K562 (cell line): Measurements from ENCODE around the gene CCDC116. TPM values are rescaled to one million over a fixed set of nuclear protein-coding genes. Genes with fewer than 3 reads are reported as not detected.
A peak's percentile ranks its signal among the peaks of the same experiment; 100 is the strongest.

Experiments used
- FOXJ2 ChIP-seq: fragments of 200-800 bp; sonication (Bioruptor generic); IDR thresholded peaks from 2 replicates; pipeline ENCODE4 v1.6.1; 2016; ENCODE audit warnings: missing genetic modification characterization, missing compliant biosample characterization
- HOXB6 ChIP-seq: fragments of 250-450 bp; sonication (Bioruptor Pico); IDR thresholded peaks from 2 replicates; pipeline ENCODE4 v1.5.1; 2022; ENCODE audit warnings: mild to moderate bottlenecking, borderline replicate concordance
- JUN ChIP-seq, 2 experiments: sonication (generic) in 1 of 2; formaldehyde crosslinking in 1 of 2; IDR thresholded peaks; 2 replicates each; pipeline versions ENCODE4 v1.6.1 to v1.8.0; 2012 to 2022; ENCODE audit warnings: borderline replicate concordance in 2 of 2, mild to moderate bottlenecking in 2 of 2, improper control_type of control experiment in 1 of 2, low read depth in 1 of 2, low read length in 1 of 2, missing genetic modification reagents in 1 of 2
- MCM5 ChIP-seq: fragments of 450-650 bp; IDR thresholded peaks from 2 replicates; pipeline ENCODE4 v1.6.1; 2016; ENCODE audit warnings: low read depth
- RBM17 ChIP-seq: fragments of 200-400 bp; formaldehyde crosslinking; IDR thresholded peaks from 2 replicates; pipeline ENCODE4 v1.6.1; 2017; ENCODE audit warnings: low read depth, mild to moderate bottlenecking, low read length, borderline replicate concordance
- THRAP3 ChIP-seq: fragments of 450-650 bp; IDR thresholded peaks from 2 replicates; pipeline ENCODE4 v1.6.1; 2016; ENCODE audit warnings: mild to moderate bottlenecking, inconsistent platforms, borderline replicate concordance
- ZKSCAN1 ChIP-seq: fragments of 150-350 bp; IDR thresholded peaks from 2 replicates; pipeline ENCODE4 v1.6.1; 2016; ENCODE audit warnings: low read depth, low read length
- ZNF253 ChIP-seq: fragments of 250-450 bp; sonication (Bioruptor Pico); conservative IDR thresholded peaks from 2 replicates; pipeline ENCODE4 v1.6.1; 2021; ENCODE audit warnings: mild to moderate bottlenecking
- ZNF707 ChIP-seq: fragments of 250-450 bp; sonication (Bioruptor Pico); conservative IDR thresholded peaks from 2 replicates; pipeline ENCODE4 v1.8.0; 2022; ENCODE audit warnings: inconsistent platforms, mild to moderate bottlenecking, moderate library complexity
- ZNF76 ChIP-seq: fragments of 250-450 bp; sonication (Bioruptor Pico); IDR thresholded peaks from 2 replicates; pipeline ENCODE4 v1.4.0; 2020; ENCODE audit warnings: mild to moderate bottlenecking, moderate library complexity, borderline replicate concordance
- polyA plus RNA-seq, 8 experiments: library from polyadenylated mRNA; depleted of rRNA in 4 of 8; stranded (reverse) in 5 of 8; unstranded in 3 of 8; fragments of >200 nt; fragmentation: Nextera tagmentation in 2 of 8; fragmentation: Illumina TruSeq in 1 of 8; extraction: Ambion mirVana in 2 of 8; extraction: Trizol in 1 of 8; gene quantifications; 2 replicates each; pipeline versions ENCODE4 v1.2.1 to v1.2.3, GENCODE V29; 2011 to 2014; ENCODE audit warnings: inconsistent platforms in 1 of 8, missing spikeins in 1 of 8
- total RNA-seq, 7 experiments: library from RNA; depleted of rRNA in 6 of 7; stranded (reverse); fragments of >200 nt in 6 of 7; fragmentation: Illumina TruSeq in 2 of 7; extraction: Trizol in 2 of 7; gene quantifications; 2 replicates each; pipeline versions ENCODE4 v1.2.1 to v1.2.3, GENCODE V29; 2011 to 2021; ENCODE audit warnings: low replicate concordance in 1 of 7
- TF ChIP-seq, protein P1 (sequence below), 2 experiments: fragments of 450-650 bp in 1 of 2; sonication (generic) in 1 of 2; formaldehyde crosslinking; conservative IDR thresholded peaks; 2 replicates each; pipeline versions ENCODE4 v1.4.0 to v1.8.1; 2020 to 2022; ENCODE audit warnings: mild to moderate bottlenecking in 1 of 2, missing genetic modification reagents in 1 of 2
- TF ChIP-seq, protein P2 (sequence below), 2 experiments: fragments of 450-650 bp; formaldehyde crosslinking in 1 of 2; IDR thresholded peaks; 2 replicates each; pipeline versions ENCODE4 v1.4.0 to v1.6.1; 2014 to 2020; ENCODE audit warnings: mild to moderate bottlenecking in 2 of 2, borderline replicate concordance in 1 of 2, low read depth in 1 of 2
- TF ChIP-seq, protein P3 (sequence below): fragments of 250-450 bp; sonication (Bioruptor Pico); IDR thresholded peaks from 2 replicates; pipeline ENCODE4 v1.4.0; 2020
- TF ChIP-seq, protein P4 (sequence below): sonication (generic); formaldehyde crosslinking; IDR thresholded peaks from 2 replicates; pipeline ENCODE4 v1.8.1; 2023; ENCODE audit warnings: mild to moderate bottlenecking, missing genetic modification reagents, moderate library complexity

CCDC116 gene
- total and polyA plus RNA-seq, 9 of the 15 experiments (the other 6 are each of a cell fraction or from before 2014, with no cell fraction given), result 1.6 to 11.3 (median 4.7) TPM

DNA sequence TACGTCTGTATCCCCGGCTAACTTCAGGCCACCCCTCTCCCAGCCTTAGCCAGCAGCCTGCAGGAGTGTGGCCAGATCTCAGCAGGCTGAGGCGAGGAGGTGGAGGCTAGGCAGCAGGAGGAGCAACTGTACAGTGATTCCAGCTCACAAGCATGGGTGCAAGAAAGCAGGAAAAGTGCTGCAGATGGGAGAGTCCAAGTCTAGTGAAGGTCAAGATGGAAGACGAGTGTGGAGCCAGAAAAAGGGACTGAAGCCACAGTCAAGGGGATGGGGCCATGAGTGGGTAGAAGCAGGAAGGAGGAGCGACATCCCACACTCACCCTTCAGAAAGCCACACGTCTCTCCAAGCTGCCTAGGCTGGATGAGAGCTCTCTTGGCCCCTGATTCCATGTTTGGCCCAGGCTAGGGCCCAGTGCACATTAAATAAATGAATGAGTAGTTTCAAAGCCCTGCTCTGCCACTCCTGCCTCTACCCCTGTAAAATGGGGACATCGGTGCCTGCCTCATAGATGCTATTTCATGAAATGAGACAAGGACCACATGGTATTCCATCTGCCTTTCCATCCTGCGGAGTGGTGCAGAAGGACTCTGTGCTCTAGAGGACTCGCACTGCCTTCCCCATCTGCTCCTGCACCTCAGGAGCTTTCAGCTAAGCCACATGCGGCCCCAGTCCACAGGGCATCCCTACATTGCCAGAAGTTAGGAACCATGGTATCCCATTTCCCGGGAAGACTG lies 5.7 kb upstream of the CCDC116 start (continued):
- TF ChIP-seq FOXJ2 (tag), result no peak
- no peak for TF ChIP-seq ZKSCAN1
- TF ChIP-seq THRAP3, result no peak
- TF ChIP-seq RBM17, result no peak
- TF ChIP-seq, protein P1, sequence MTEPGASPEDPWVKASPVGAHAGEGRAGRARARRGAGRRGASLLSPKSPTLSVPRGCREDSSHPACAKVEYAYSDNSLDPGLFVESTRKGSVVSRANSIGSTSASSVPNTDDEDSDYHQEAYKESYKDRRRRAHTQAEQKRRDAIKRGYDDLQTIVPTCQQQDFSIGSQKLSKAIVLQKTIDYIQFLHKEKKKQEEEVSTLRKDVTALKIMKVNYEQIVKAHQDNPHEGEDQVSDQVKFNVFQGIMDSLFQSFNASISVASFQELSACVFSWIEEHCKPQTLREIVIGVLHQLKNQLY (CRISPR knock-in tag; conservative IDR thresholded peaks at IDR 0.05), result peak in 1 of 2 experiments; percentile 26; a peak in 1 of 4 replicates
- TF ChIP-seq, protein P2, sequence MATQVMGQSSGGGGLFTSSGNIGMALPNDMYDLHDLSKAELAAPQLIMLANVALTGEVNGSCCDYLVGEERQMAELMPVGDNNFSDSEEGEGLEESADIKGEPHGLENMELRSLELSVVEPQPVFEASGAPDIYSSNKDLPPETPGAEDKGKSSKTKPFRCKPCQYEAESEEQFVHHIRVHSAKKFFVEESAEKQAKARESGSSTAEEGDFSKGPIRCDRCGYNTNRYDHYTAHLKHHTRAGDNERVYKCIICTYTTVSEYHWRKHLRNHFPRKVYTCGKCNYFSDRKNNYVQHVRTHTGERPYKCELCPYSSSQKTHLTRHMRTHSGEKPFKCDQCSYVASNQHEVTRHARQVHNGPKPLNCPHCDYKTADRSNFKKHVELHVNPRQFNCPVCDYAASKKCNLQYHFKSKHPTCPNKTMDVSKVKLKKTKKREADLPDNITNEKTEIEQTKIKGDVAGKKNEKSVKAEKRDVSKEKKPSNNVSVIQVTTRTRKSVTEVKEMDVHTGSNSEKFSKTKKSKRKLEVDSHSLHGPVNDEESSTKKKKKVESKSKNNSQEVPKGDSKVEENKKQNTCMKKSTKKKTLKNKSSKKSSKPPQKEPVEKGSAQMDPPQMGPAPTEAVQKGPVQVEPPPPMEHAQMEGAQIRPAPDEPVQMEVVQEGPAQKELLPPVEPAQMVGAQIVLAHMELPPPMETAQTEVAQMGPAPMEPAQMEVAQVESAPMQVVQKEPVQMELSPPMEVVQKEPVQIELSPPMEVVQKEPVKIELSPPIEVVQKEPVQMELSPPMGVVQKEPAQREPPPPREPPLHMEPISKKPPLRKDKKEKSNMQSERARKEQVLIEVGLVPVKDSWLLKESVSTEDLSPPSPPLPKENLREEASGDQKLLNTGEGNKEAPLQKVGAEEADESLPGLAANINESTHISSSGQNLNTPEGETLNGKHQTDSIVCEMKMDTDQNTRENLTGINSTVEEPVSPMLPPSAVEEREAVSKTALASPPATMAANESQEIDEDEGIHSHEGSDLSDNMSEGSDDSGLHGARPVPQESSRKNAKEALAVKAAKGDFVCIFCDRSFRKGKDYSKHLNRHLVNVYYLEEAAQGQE (IDR thresholded peaks at IDR 0.05; ENCODE audit: borderline replicate concordance), result no peak
- TF ChIP-seq, protein P2 (CRISPR knock-in tag; IDR thresholded peaks at IDR 0.05; ENCODE audit: low read depth), result no peak
- no peak for TF ChIP-seq MCM5
- no peak for TF ChIP-seq ZNF76 (CRISPR knock-in tag)
- TF ChIP-seq ZNF253 (CRISPR knock-in tag), result no peak
- TF ChIP-seq HOXB6, result no peak
- TF ChIP-seq JUN (IDR thresholded peaks at IDR 0.05; ENCODE audit: borderline replicate concordance, low read depth, low read length), result 0 out of 2 replicates have a peak, but pooled peaks have one; percentile 30
- TF ChIP-seq JUN (CRISPR knock-in tag; IDR thresholded peaks at IDR 0.05; ENCODE audit: borderline replicate concordance), result no peak
- TF ChIP-seq, protein P3, sequence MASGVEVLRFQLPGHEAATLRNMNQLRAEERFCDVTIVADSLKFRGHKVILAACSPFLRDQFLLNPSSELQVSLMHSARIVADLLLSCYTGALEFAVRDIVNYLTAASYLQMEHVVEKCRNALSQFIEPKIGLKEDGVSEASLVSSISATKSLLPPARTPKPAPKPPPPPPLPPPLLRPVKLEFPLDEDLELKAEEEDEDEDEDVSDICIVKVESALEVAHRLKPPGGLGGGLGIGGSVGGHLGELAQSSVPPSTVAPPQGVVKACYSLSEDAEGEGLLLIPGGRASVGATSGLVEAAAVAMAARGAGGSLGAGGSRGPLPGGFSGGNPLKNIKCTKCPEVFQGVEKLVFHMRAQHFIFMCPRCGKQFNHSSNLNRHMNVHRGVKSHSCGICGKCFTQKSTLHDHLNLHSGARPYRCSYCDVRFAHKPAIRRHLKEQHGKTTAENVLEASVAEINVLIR (CRISPR knock-in tag), result no peak
- TF ChIP-seq, protein P4, sequence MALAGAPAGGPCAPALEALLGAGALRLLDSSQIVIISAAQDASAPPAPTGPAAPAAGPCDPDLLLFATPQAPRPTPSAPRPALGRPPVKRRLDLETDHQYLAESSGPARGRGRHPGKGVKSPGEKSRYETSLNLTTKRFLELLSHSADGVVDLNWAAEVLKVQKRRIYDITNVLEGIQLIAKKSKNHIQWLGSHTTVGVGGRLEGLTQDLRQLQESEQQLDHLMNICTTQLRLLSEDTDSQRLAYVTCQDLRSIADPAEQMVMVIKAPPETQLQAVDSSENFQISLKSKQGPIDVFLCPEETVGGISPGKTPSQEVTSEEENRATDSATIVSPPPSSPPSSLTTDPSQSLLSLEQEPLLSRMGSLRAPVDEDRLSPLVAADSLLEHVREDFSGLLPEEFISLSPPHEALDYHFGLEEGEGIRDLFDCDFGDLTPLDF, result peak; percentile 39; the same call in 1 of the 2 replicates
- TF ChIP-seq ZNF707, result no peak
- TF ChIP-seq, all 486 proteins: peak for 11
